Lower leg skin (tissue), 3 donors: ENCODE data around the gene TNFRSF8.

Source experiments
- CTCF ChIP-seq, 3 donors: fragments of 450-650 bp; IDR thresholded peaks; one replicate each; pipeline ENCODE4 v1.5.1; 2016; ENCODE audit warnings: antibody characterized with exemption in 3 of 3, mild to moderate bottlenecking in 3 of 3, moderate library complexity in 2 of 3
- POLR2A ChIP-seq, 2 donors: fragments of 450-650 bp; IDR thresholded peaks; one replicate each; pipeline ENCODE4 v1.6.1; 2016 to 2017; ENCODE audit warnings: antibody characterized with exemption in 2 of 2, mild to moderate bottlenecking in 1 of 2, moderate library complexity in 1 of 2

- TF ChIP-seq POLR2A (IDR thresholded peaks at IDR 0.05) (no peak), CTCF (IDR thresholded peaks at IDR 0.05) (no peak)
Observed at GRCh38 chr1:12179676-12180075, 116.6 kb downstream of the TNFRSF8 start.
